HCT116 (cell line): Measurements from ENCODE around the gene ACSM6.

Source experiments
- CTCF ChIP-seq, 3 experiments: fragments of 200-600 bp in 1 of 3; sonication (generic) in 1 of 3; IDR thresholded peaks in 2 of 3; conservative IDR thresholded peaks in 1 of 3; 2 replicates each; pipeline ENCODE4 v1.5.1; 2012 to 2017; ENCODE audit warnings: low read depth in 2 of 3, low read length in 2 of 3, antibody characterized with exemption in 1 of 3, borderline replicate concordance in 1 of 3, control low read depth in 1 of 3, mild to moderate bottlenecking in 1 of 3, mixed read lengths in 1 of 3, mixed run types in 1 of 3, moderate library complexity in 1 of 3; ENCODE audit not compliant: insufficient read depth in 1 of 3
- EGR1 ChIP-seq: IDR thresholded peaks from 2 replicates; pipeline ENCODE4 v1.6.1; 2012; ENCODE audit warnings: low read depth

- no peak for TF ChIP-seq EGR1
- no peak for TF ChIP-seq CTCF (IDR thresholded peaks at IDR 0.05 in 2 of 3, conservative IDR thresholded peaks at IDR 0.05 in 1 of 3; ENCODE audit: borderline replicate concordance in 1 of 3, insufficient read depth in 1 of 3, low read depth in 2 of 3, low read length in 2 of 3)
These were observed 55.0 kb downstream of the ACSM6 start for GRCh38 chr10:95248989-95249388.
